Activated CD8-positive, alpha-beta memory T cell treated with anti-CD3 and anti-CD28 coated beads for 4 hours (primary cell): ENCODE results near the gene SH3BP1.

Source experiments
- DNase-seq, 2 donors: peaks; one replicate each; pipeline ENCODE4 v3.0.0-alpha.2; 2020; ENCODE audit warnings: low read depth in 2 of 2

SH3BP1 gene

GRCh38 chr22:37658133-37659065 is 18.9 kb downstream of the SH3BP1 start, which contains the start of gene PDXP:
TSS of gene PDXP (plus strand) at chr22:37658723. CDS start at chr22:37658783, 60 bp downstream.
- peak; percentile 92 to 97 for DNase-seq

- no peak for DNase-seq
Measured at GRCh38 chr22:37659066-37659896, 19.8 kb downstream of the SH3BP1 start.

GRCh38 chr22:37659897-37660708 is 20.6 kb downstream of the SH3BP1 start:
- no peak for DNase-seq

GRCh38 chr22:37660709-37661045 is 21.2 kb downstream of the SH3BP1 start:
- DNase-seq: no peak

GRCh38 chr22:37661160-37661924 is 21.9 kb downstream of the SH3BP1 start:
- no peak for DNase-seq

- no peak for DNase-seq
Measured at GRCh38 chr22:37662039-37662438, 22.6 kb downstream of the SH3BP1 start.

GRCh38 chr22:37663521-37664140 is 24.2 kb downstream of the SH3BP1 start:
- no peak for DNase-seq

GRCh38 chr22:37664249-37665101 is 25.0 kb downstream of the SH3BP1 start:
- DNase-seq: no peak

GRCh38 chr22:37665487-37665886 is 26.0 kb downstream of the SH3BP1 start:
- DNase-seq: no peak

GRCh38 chr22:37669586-37669985 is 30.1 kb downstream of the SH3BP1 start:
- DNase-seq: no peak

- DNase-seq: no peak
Measured at GRCh38 chr22:37672206-37672919, 32.9 kb downstream of the SH3BP1 start.

- DNase-seq: no peak
Measured at GRCh38 chr22:37672920-37673455, 33.5 kb downstream of the SH3BP1 start.

- no peak for DNase-seq
Measured at GRCh38 chr22:37674248-37674647, 34.8 kb downstream of the SH3BP1 start.

- peak in 1 of 2 donors; percentile 39 for DNase-seq
Measured at GRCh38 chr22:37674951-37675929, 35.8 kb downstream of the SH3BP1 start, which contains the start of gene LGALS1. TSS of gene LGALS1 (plus strand) at chr22:37675636. CDS start at chr22:37675703, 67 bp downstream.

GRCh38 chr22:37675930-37676735 is 36.7 kb downstream of the SH3BP1 start:
- no peak for DNase-seq

GRCh38 chr22:37676736-37677492 is 37.4 kb downstream of the SH3BP1 start:
- peak; percentile 89 to 94 for DNase-seq
